ENCODE data around the gene C2CD4A. TPM values are rescaled to one million over a fixed set of nuclear protein-coding genes. Genes with fewer than 3 reads are reported as not detected.

Gene C2CD4A
- total and polyA plus RNA-seq, 2 donors (not counting 3 experiments of a cell fraction or from before 2014, with no cell fraction given) = 0.33 to 0.46 TPM

- Histone ChIP-seq H3K4me1 (ENCODE audit: control insufficient read depth, extremely low read depth, insufficient read depth, low read length) (peaks cover 39% of the 10 kb centered on the region), H3K79me2 (ENCODE audit: control insufficient read depth, insufficient read depth, low read length) (no peaks in the 10 kb centered on the region), H3K4me2 (ENCODE audit: insufficient read depth, low read length) (no peak overlapping the region), H3K9ac (replicated peaks; ENCODE audit: extremely low read depth, insufficient read depth, low read length) (no peak overlapping the region), H4K20me1 (replicated peaks; ENCODE audit: control insufficient read depth, extremely low read depth, insufficient read depth, low read length) (no peaks in the 10 kb centered on the region), H3K4me3 (replicated peaks in 1 of 3; ENCODE audit: insufficient read depth in 1 of 3, low read depth in 1 of 3, low read length in 3 of 3) (no peak overlapping the region), H3K36me3 (ENCODE audit: control insufficient read depth in 2 of 2, extremely low read depth in 1 of 2, insufficient read depth in 2 of 2, low read length in 2 of 2) (no peaks in the 10 kb centered on the region), H3K9me1 (replicated peaks; ENCODE audit: control insufficient read depth, extremely low read depth, insufficient read depth, low read length) (no peaks in the 10 kb centered on the region), H3K9me3 (replicated peaks; ENCODE audit: control insufficient read depth, insufficient read depth, low read length) (no peaks in the 10 kb centered on the region), H2AFZ (ENCODE audit: low read depth, low read length) (no peak overlapping the region), H3K27me3 (ENCODE audit: control insufficient read depth in 2 of 2, insufficient read depth in 2 of 2, low read length in 2 of 2) (no peaks in the 10 kb centered on the region), H3K27ac (ENCODE audit: insufficient read depth, low read depth, low read length) (no peak overlapping the region)
- CTCF ChIA-PET = interaction anchor here (0.8 kb wide), 1 partner anchor 195 kb away, joined by 3 read pairs; no protein-coding TSS in a partner anchor
- intact Hi-C loops (cut with micrococcal nuclease) (no loop called here), dilution Hi-C loops (cut with MboI; ENCODE audit: extremely low pct_ligation_motif_present, low sequenced_read_pairs) (no loop called here)
- TF ChIP-seq EZH2 (IDR thresholded peaks at IDR 0.05; ENCODE audit: borderline replicate concordance, low read depth, low read length, severe bottlenecking) (no peak), FOS (IDR thresholded peaks at IDR 0.05; ENCODE audit: borderline replicate concordance, insufficient read depth, low read length) (no peak), JUN (IDR thresholded peaks at IDR 0.05; ENCODE audit: borderline replicate concordance, insufficient read depth, insufficient read length, low read depth) (no peak), GATA2 (IDR thresholded peaks at IDR 0.05; ENCODE audit: insufficient read depth, insufficient read length, low read depth, low read length) (no peak), MYC (IDR thresholded peaks at IDR 0.05; ENCODE audit: low read depth, low read length) (no peak), POLR2A (IDR thresholded peaks at IDR 0.05; ENCODE audit: low read depth, low read length) (no peak), MAX (IDR thresholded peaks at IDR 0.05; ENCODE audit: insufficient read depth, insufficient read length) (no peak), POLR2AphosphoS5 (IDR thresholded peaks at IDR 0.05; ENCODE audit: insufficient read depth, low read depth, low read length) (no peak)
- TF ChIP-seq, protein P1, sequence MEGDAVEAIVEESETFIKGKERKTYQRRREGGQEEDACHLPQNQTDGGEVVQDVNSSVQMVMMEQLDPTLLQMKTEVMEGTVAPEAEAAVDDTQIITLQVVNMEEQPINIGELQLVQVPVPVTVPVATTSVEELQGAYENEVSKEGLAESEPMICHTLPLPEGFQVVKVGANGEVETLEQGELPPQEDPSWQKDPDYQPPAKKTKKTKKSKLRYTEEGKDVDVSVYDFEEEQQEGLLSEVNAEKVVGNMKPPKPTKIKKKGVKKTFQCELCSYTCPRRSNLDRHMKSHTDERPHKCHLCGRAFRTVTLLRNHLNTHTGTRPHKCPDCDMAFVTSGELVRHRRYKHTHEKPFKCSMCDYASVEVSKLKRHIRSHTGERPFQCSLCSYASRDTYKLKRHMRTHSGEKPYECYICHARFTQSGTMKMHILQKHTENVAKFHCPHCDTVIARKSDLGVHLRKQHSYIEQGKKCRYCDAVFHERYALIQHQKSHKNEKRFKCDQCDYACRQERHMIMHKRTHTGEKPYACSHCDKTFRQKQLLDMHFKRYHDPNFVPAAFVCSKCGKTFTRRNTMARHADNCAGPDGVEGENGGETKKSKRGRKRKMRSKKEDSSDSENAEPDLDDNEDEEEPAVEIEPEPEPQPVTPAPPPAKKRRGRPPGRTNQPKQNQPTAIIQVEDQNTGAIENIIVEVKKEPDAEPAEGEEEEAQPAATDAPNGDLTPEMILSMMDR (IDR thresholded peaks at IDR 0.05; ENCODE audit: extremely low read depth in 1 of 2, insufficient read depth in 1 of 2, low read depth in 1 of 2, low read length in 2 of 2) = no peak
- POLR2A ChIA-PET = interaction anchor here (1.1 kb wide), 1 partner anchor 12 kb away, joined by 3 read pairs; no protein-coding TSS in a partner anchor
- no TSS peak for BruUV-seq (replicated peaks)
- FAIRE-seq (no peak), DNase-seq (ENCODE audit: low read depth, low spot score) (no peak)
These were observed 45.3 kb downstream of the C2CD4A start for GRCh38 chr15:62112081-62112480.
